Calu3 (cell line): Measurements from ENCODE around the gene S100B. TPM values are rescaled to one million over a fixed set of nuclear protein-coding genes. Genes with fewer than 3 reads are reported as not detected.

ENCODE experiments used
- BruUV-seq: library from RNA; stranded (reverse); fragments of 400-500 nt; replicated peaks from 2 replicates; lab custom pipeline; 2021; lab: Mats Ljungman, UMichigan
- CTCF ChIA-PET: fragments of 300-600 bp; sonication (Branson Sonifier 250); formaldehyde crosslinking; loops from one replicate; lab custom pipeline; 2022; ENCODE audit warnings: antibody characterized with exemption; lab: Charles Lee
- DNase-seq: peaks from one replicate; pipeline ENCODE4 v3.0.0; 2022
- H3K27ac Mint-ChIP-seq: one replicate; pipeline ENCODE4 v1.8.0; 2022; ENCODE audit warnings: mixed read lengths; ENCODE audit not compliant: unreplicated experiment
- H3K27me3 Mint-ChIP-seq: one replicate; pipeline ENCODE4 v1.8.0; 2022; ENCODE audit warnings: mixed read lengths; ENCODE audit not compliant: unreplicated experiment
- H3K36me3 Mint-ChIP-seq: one replicate; pipeline ENCODE4 v1.8.0; 2022; ENCODE audit warnings: mild to moderate bottlenecking, moderate library complexity, mixed read lengths; ENCODE audit not compliant: insufficient read depth, unreplicated experiment
- H3K4me1 Mint-ChIP-seq: one replicate; pipeline ENCODE4 v1.8.0; 2022; ENCODE audit warnings: mild to moderate bottlenecking, low read depth, mixed read lengths; ENCODE audit not compliant: unreplicated experiment
- H3K4me3 Mint-ChIP-seq: one replicate; pipeline ENCODE4 v1.8.0; 2022; ENCODE audit warnings: mild to moderate bottlenecking, low read depth, moderate library complexity, mixed read lengths; ENCODE audit not compliant: unreplicated experiment
- H3K9me3 Mint-ChIP-seq: one replicate; pipeline ENCODE4 v1.8.0; 2022; ENCODE audit warnings: low read depth, mixed read lengths; ENCODE audit not compliant: unreplicated experiment
- CTCF ChIP-seq: fragments of 200-600 bp; IDR thresholded peaks from one replicate; pipeline ENCODE4 v1.8.0; 2022; ENCODE audit warnings: antibody characterized with exemption; ENCODE audit not compliant: unreplicated experiment
- intact Hi-C: fragments of 100-400 bp; cut with micrococcal nuclease; formaldehyde crosslinking; loops from one replicate; pipeline ENCODE4 v1.10.0; 2022; ENCODE audit not compliant: unreplicated experiment
- total RNA-seq: library from RNA; stranded (reverse); gene quantifications from 2 replicates; pipeline ENCODE4 v1.2.3, GENCODE V29; 2022

The S100B gene
- total RNA-seq, 1 experiment from 2014 or later, result not detected

DNA sequence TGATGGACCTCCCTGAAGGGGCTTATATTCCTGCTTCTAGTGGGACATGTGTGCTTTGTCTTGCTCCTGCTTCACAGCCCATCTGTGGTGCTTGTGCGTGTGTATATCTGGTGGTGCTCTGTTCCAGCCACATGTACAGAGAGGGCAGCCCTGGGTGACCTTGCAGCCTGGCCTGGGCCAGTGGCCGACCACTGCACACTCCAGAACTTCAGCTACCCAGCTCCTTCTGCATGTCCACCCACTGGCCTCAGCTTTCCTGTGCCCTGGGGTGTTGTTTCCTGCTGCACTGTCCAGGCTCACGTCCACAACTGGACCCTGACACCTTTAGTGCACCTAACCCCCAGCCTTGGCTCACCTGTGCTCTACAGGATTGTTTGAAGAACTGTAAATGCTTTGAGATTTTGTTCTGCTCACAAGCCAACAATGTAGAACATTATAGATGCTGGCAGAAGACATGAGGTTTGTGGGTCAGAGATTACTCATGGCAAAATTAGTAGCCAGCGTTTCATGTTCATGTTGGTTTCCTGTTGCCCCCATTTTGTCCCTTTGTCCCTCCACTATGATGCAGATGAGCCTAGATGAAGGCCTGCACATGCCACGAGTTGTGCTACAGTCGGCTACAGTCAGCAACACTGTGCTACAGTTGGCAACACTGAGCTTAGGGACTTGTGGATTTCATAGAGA is 5.3 kb upstream of the S100B start:
- DNase-seq, result no peak
- no peak for TF ChIP-seq CTCF
- intact Hi-C loops, result no loop called here
- no peaks in the 10 kb centered on the region for H3K4me1 Mint-ChIP-seq
- H3K36me3 Mint-ChIP-seq, result no peaks in the 10 kb centered on the region
- BruUV-seq, result no TSS peak
- CTCF ChIA-PET, result no interaction called here
- no peak overlapping the region for H3K27ac Mint-ChIP-seq
- no peak overlapping the region for H3K4me3 Mint-ChIP-seq
- H3K9me3 Mint-ChIP-seq, result no peaks in the 10 kb centered on the region
- H3K27me3 Mint-ChIP-seq, result no peaks in the 10 kb centered on the region

DNA sequence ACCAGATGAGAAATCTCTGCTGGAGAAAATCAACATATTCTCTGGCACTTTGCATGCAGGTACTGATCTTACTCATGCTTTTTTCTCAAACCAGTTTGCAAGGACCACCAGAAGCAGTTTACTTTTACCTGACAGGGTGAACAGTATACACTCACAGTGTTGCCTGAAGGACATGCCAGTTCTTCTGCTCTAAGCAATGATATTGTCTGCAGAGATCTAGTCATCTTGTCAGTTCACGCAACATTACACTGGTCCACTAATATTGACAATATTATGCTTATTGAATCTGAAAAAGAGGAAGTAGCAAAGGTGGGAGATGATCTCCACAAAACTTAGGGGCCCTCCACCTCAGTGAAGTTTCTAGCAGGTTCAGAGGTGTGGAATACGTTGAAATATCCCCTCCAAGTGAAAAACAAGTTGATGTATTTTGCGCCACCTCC is 3.8 kb upstream of the S100B start:
- Mint-ChIP-seq H3K36me3 (no peaks in the 10 kb centered on the region), H3K9me3 (no peaks in the 10 kb centered on the region), H3K27ac (no peak overlapping the region), H3K4me1 (no peaks in the 10 kb centered on the region), H3K27me3 (no peaks in the 10 kb centered on the region), H3K4me3 (no peak overlapping the region)
- intact Hi-C loops, result no loop called here
- no TSS peak for BruUV-seq
- TF ChIP-seq CTCF, result no peak
- CTCF ChIA-PET, result no interaction called here
- no peak for DNase-seq

- BruUV-seq, result no TSS peak
- CTCF ChIA-PET, result no interaction called here
- TF ChIP-seq CTCF, result no peak
- DNase-seq, result no peak
- Mint-ChIP-seq H3K27me3 (no peaks in the 10 kb centered on the region), H3K4me3 (no peak overlapping the region), H3K36me3 (no peaks in the 10 kb centered on the region), H3K27ac (no peak overlapping the region), H3K4me1 (peaks cover 2% of the 10 kb centered on the region), H3K9me3 (no peaks in the 10 kb centered on the region)
- intact Hi-C loops, result no loop called here
Measured at GRCh38 chr21:46607636-46608035, 2.8 kb upstream of the S100B start.

DNA sequence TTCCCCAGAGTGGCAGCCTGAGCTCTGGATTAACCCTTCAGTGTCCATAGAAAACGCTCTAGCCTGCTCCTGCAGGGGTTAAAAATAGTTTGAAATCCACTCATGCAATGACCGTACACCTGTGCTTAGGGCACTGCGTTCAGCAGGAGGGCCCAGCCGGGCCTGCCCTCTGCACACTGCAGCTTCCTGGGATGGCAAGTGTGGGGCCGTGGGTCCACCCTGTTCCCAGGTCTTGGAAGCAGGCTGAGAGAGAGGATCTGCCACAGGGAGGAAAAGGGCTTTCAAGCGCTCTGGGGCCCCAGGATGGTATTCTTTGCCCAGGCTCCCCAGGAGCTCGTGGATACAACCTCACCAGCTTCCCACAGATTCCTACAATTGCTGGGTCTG is 1.5 kb upstream of the S100B start:
- no peak overlapping the region for H3K4me3 Mint-ChIP-seq
- no peaks in the 10 kb centered on the region for H3K27me3 Mint-ChIP-seq
- peaks cover 6% of the 10 kb centered on the region for H3K4me1 Mint-ChIP-seq
- no peak overlapping the region for H3K27ac Mint-ChIP-seq
- no peaks in the 10 kb centered on the region for H3K9me3 Mint-ChIP-seq
- no peaks in the 10 kb centered on the region for H3K36me3 Mint-ChIP-seq
- CTCF ChIA-PET, result no interaction called here
- no peak for TF ChIP-seq CTCF
- intact Hi-C loops, result no loop called here
- BruUV-seq, result no TSS peak
- DNase-seq, result no peak
